PC-9 (cell line): ENCODE data around the gene COL23A1. TPM values are rescaled to one million over a fixed set of nuclear protein-coding genes. Genes with fewer than 3 reads are reported as not detected.

ENCODE experiments used
- BruUV-seq: library from RNA; stranded (reverse); fragments of 400-500 nt; replicated peaks from 2 replicates; lab custom pipeline; 2021; lab: Mats Ljungman, UMichigan
- CTCF ChIA-PET: fragments of 300-600 bp; sonication (Branson Sonifier 250); formaldehyde crosslinking; loops from one replicate; lab custom pipeline; 2022; ENCODE audit warnings: antibody characterized with exemption; lab: Charles Lee
- POLR2A ChIA-PET: fragments of 300-600 bp; sonication (Branson Sonifier 250); formaldehyde crosslinking; loops from one replicate; lab custom pipeline; 2022; ENCODE audit warnings: antibody characterized with exemption; ENCODE audit not compliant: unreplicated experiment; lab: Charles Lee
- DNase-seq, 2 experiments: peaks; one replicate each; pipeline versions ENCODE4 v3.0.0 to v3.0.0-alpha.2; 2015 to 2022; ENCODE audit warnings: mixed read lengths in 1 of 2
- H2AFZ ChIP-seq: fragments of 200-600 bp; sonication (generic); 2 replicates; pipeline ENCODE4 v1.8.1; 2017; ENCODE audit warnings: antibody characterized with exemption
- H3F3A ChIP-seq: fragments of 200-600 bp; sonication (generic); 2 replicates; pipeline ENCODE4 v1.8.1; 2017; ENCODE audit warnings: antibody characterized with exemption, mild to moderate bottlenecking, low read depth; ENCODE audit not compliant: insufficient read depth
- H3K27ac ChIP-seq: fragments of 200-600 bp; sonication (generic); 2 replicates; pipeline ENCODE4 v1.6.1; 2016; ENCODE audit warnings: mixed run types
- H3K27me3 ChIP-seq: fragments of 200-600 bp; sonication (generic); 2 replicates; pipeline ENCODE4 v1.6.1; 2016; ENCODE audit warnings: low read depth, mixed run types; ENCODE audit not compliant: insufficient read depth
- H3K36me3 ChIP-seq: fragments of 200-600 bp; sonication (generic); 2 replicates; pipeline ENCODE4 v1.6.1; 2016; ENCODE audit warnings: low read depth, mixed run types
- H3K4me1 ChIP-seq: fragments of 200-600 bp; sonication (generic); replicated peaks from 2 replicates; pipeline ENCODE4 v1.6.1; 2016; ENCODE audit warnings: mixed run types; ENCODE audit not compliant: insufficient read depth
- H3K4me2 ChIP-seq: fragments of 200-600 bp; sonication (generic); 2 replicates; pipeline ENCODE4 v1.6.1; 2017; ENCODE audit warnings: mixed run types
- H3K4me3 ChIP-seq: fragments of 200-600 bp; sonication (generic); 2 replicates; pipeline ENCODE4 v1.6.1; 2016; ENCODE audit warnings: mixed run types
- H3K79me2 ChIP-seq: fragments of 200-600 bp; sonication (generic); 2 replicates; pipeline ENCODE4 v1.6.1; 2017; ENCODE audit warnings: low read depth, mixed run types
- H3K9me2 ChIP-seq: fragments of 200-600 bp; sonication (generic); 2 replicates; pipeline ENCODE4 v1.8.1; 2017; ENCODE audit warnings: mild to moderate bottlenecking; ENCODE audit not compliant: insufficient read depth
- H3K9me3 ChIP-seq: fragments of 200-600 bp; sonication (generic); 2 replicates; pipeline ENCODE4 v1.8.1; 2016; ENCODE audit warnings: low read depth; ENCODE audit not compliant: insufficient read depth
- H4K20me1 ChIP-seq: fragments of 200-600 bp; sonication (generic); 2 replicates; pipeline ENCODE4 v1.8.1; 2017; ENCODE audit not compliant: insufficient read depth
- CTCF ChIP-seq: fragments of 200-600 bp; sonication (generic); conservative IDR thresholded peaks from 2 replicates; pipeline ENCODE4 v1.6.1; 2017; ENCODE audit warnings: mixed run types, antibody characterized with exemption, mild to moderate bottlenecking, moderate library complexity
- EZH2 ChIP-seq: fragments of 200-600 bp; sonication (generic); IDR thresholded peaks from 2 replicates; pipeline ENCODE4 v1.8.0; 2017; ENCODE audit warnings: antibody characterized with exemption, low read depth
- intact Hi-C: fragments of 100-400 bp; cut with micrococcal nuclease; formaldehyde crosslinking; loops from one replicate; pipeline ENCODE4 v1.10.0; 2022; ENCODE audit not compliant: unreplicated experiment
- total RNA-seq: library from RNA; stranded (reverse); gene quantifications from 2 replicates; pipeline ENCODE4 v1.2.3, GENCODE V29; 2021

COL23A1 gene
- total RNA-seq, 1 experiment from 2014 or later = not detected

- Histone ChIP-seq H3K9me2 (no peaks in the 10 kb centered on the region), H4K20me1 (no peaks in the 10 kb centered on the region), H3K4me3 (no peak overlapping the region), H3K9me3 (no peaks in the 10 kb centered on the region), H3K79me2 (no peaks in the 10 kb centered on the region), H3K4me1 (no peaks in the 10 kb centered on the region), H3K4me2 (no peak overlapping the region), H3K27me3 (peaks cover 95% of the 10 kb centered on the region), H3K36me3 (no peaks in the 10 kb centered on the region), H3F3A (no peaks in the 10 kb centered on the region), H2AFZ (no peak overlapping the region), H3K27ac (no peak overlapping the region)
- no peak for DNase-seq
- TF ChIP-seq CTCF (no peak), EZH2 (no peak)
- no TSS peak for BruUV-seq
- POLR2A ChIA-PET = no interaction called here
- CTCF ChIA-PET = no interaction called here
- intact Hi-C loops = no loop called here
Measured at GRCh38 chr5:178462076-178462475, 128.1 kb downstream of the COL23A1 start.

- Histone ChIP-seq H2AFZ (no peak overlapping the region), H3K27ac (no peak overlapping the region), H3K4me1 (no peaks in the 10 kb centered on the region), H3K36me3 (no peaks in the 10 kb centered on the region), H4K20me1 (no peaks in the 10 kb centered on the region), H3K9me3 (no peaks in the 10 kb centered on the region), H3K9me2 (no peaks in the 10 kb centered on the region), H3F3A (no peaks in the 10 kb centered on the region), H3K4me3 (no peak overlapping the region), H3K79me2 (no peaks in the 10 kb centered on the region), H3K27me3 (peaks cover 95% of the 10 kb centered on the region), H3K4me2 (no peak overlapping the region)
- TF ChIP-seq EZH2 (no peak), CTCF (peak; percentile 73)
- POLR2A ChIA-PET = no interaction called here
- CTCF ChIA-PET = no interaction called here
- DNase-seq = peak in 1 of 2 experiments; percentile 55
- BruUV-seq = no TSS peak
- intact Hi-C loops = no loop called here
Measured at GRCh38 chr5:178461004-178461730, 129.0 kb downstream of the COL23A1 start.

GRCh38 chr5:178460598-178460997 lies 129.6 kb downstream of the COL23A1 start:
- Histone ChIP-seq H3K79me2 (no peaks in the 10 kb centered on the region), H3K27me3 (peaks cover 95% of the 10 kb centered on the region), H3K27ac (no peak overlapping the region), H3K9me2 (no peaks in the 10 kb centered on the region), H3K4me2 (no peak overlapping the region), H2AFZ (no peak overlapping the region), H3F3A (no peaks in the 10 kb centered on the region), H3K9me3 (no peaks in the 10 kb centered on the region), H3K4me1 (no peaks in the 10 kb centered on the region), H4K20me1 (no peaks in the 10 kb centered on the region), H3K4me3 (no peak overlapping the region), H3K36me3 (no peaks in the 10 kb centered on the region)
- intact Hi-C loops = no loop called here
- TF ChIP-seq EZH2 = no peak
- no peak for TF ChIP-seq CTCF
- no peak for DNase-seq
- CTCF ChIA-PET = no interaction called here
- POLR2A ChIA-PET = no interaction called here
- no TSS peak for BruUV-seq
